ENCODE results near the gene IL10. TPM values are rescaled to one million over a fixed set of nuclear protein-coding genes. Genes with fewer than 3 reads are reported as not detected.
"Not testable (repeated sequence)": the region's sequence is repeated elsewhere in the genome, so short reads cannot be mapped to it uniquely, and the experiment has no call there.

The IL10 gene
- polyA plus RNA-seq, 1 of the 3 experiments (the other 2 are of a cell fraction), result not detected

DNA sequence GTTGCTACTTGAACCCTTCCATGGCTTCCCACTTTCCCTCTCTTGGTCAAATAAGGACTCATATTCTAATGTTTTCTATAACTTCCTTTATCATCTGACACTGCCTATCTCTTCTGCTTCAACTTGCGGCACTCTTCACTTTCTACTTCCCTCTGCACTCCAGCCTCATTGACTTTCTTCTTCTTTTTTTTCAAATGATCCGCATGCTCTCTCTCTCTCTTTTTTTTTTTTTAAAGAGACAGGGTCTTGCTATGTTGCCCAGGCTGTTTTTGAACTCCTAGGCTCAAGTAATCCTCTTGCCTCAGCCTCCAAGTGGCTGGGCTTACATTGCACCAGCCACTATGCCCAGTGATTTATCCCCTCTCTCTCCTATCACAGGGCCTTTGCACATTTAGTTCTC lies 7.3 kb upstream of the IL10 start:
- CTCF ChIA-PET, result no interaction called here

DNA sequence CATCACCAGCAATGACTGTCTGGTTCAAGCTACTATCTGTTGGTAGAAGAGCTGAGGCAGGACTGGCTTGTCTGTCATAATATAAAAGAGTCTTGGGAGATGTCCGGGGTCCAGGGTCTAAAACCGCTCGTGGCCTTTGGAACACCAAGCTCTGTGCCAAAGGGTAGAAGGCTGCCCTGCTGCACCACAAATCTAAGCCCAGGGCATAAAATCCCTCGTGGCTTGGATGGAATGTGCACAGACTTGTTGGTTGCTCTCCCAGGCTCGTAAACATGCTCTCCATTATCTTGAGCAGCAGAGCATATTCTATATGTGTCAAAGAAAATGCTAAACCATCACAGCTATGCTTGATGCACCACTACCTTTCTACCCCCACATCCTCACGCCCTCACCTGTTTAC lies 6.6 kb upstream of the IL10 start:
- H3F3A ChIP-seq (replicated peaks; ENCODE audit: insufficient read depth); POLR2A ChIA-PET; H4K20me1 ChIP-seq (ENCODE audit: insufficient read depth); H2AFZ ChIP-seq (ENCODE audit: low read depth); H3K79me2 ChIP-seq (ENCODE audit: insufficient read depth); H3K9me2 ChIP-seq; H3K36me3 ChIP-seq (replicated peaks in 1 of 2; ENCODE audit: control insufficient read depth in 1 of 2, insufficient read depth in 2 of 2, low read length in 1 of 2); H3K9me3 ChIP-seq; H3K27ac ChIP-seq (ENCODE audit: low read depth in 2 of 2, low read length in 1 of 2); H3K9ac ChIP-seq; H3K4me2 ChIP-seq; H3K4me3 ChIP-seq (ENCODE audit: low read depth in 2 of 2, low read length in 1 of 2); H3K4me1 ChIP-seq (ENCODE audit: control insufficient read depth in 1 of 2, insufficient read depth in 2 of 2, low read depth in 1 of 2, low read length in 1 of 2); DNase-seq: not testable (repeated sequence)
- CTCF ChIA-PET, result interaction anchor here (1.8 kb wide), 1 partner anchor 133 kb away, joined by 8 read pairs; no protein-coding TSS in a partner anchor
- 32% methylated on average over 6 of the region's 6 CpGs for WGBS (ENCODE audit: low lambda C conversion rate)
- H3K27me3 ChIP-seq (ENCODE audit: insufficient read depth), result peaks cover 15% of the 10 kb centered on the region; the same call in 1 of the 2 replicates

More for the DNA sequence above, 7.3 kb upstream of the IL10 start:
- DNase-seq, result no peak
- peaks cover 11% of the 10 kb centered on the region; the same call in 1 of the 2 replicates for H3K27me3 ChIP-seq (ENCODE audit: insufficient read depth)
- H4K20me1 ChIP-seq (ENCODE audit: insufficient read depth), result no peaks in the 10 kb centered on the region
- 80% methylated on average over 2 of the region's 2 CpGs for WGBS (ENCODE audit: low lambda C conversion rate)
- H3K4me1 ChIP-seq (ENCODE audit: control insufficient read depth in 1 of 2, insufficient read depth in 2 of 2, low read depth in 1 of 2, low read length in 1 of 2), result no peaks in the 10 kb centered on the region
- H3K9ac ChIP-seq, result no peak overlapping the region
- H3K9me3 ChIP-seq, result no peaks in the 10 kb centered on the region
- no peaks in the 10 kb centered on the region for H3F3A ChIP-seq (replicated peaks; ENCODE audit: insufficient read depth)
- H3K4me2 ChIP-seq, result no peak overlapping the region
- no peak overlapping the region for H3K4me3 ChIP-seq (ENCODE audit: low read depth in 2 of 2, low read length in 1 of 2)
- POLR2A ChIA-PET, result no interaction called here
- no peak overlapping the region for H3K27ac ChIP-seq (ENCODE audit: low read depth in 2 of 2, low read length in 1 of 2)
- no peaks in the 10 kb centered on the region for H3K79me2 ChIP-seq (ENCODE audit: insufficient read depth)
- no peak for TF ChIP-seq TCF12 (IDR thresholded peaks at IDR 0.05)
- no peak for TF ChIP-seq JUND (IDR thresholded peaks at IDR 0.05)
- TF ChIP-seq, protein P1, sequence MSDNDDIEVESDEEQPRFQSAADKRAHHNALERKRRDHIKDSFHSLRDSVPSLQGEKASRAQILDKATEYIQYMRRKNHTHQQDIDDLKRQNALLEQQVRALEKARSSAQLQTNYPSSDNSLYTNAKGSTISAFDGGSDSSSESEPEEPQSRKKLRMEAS (IDR thresholded peaks at IDR 0.05; ENCODE audit: low read depth), result no peak
- TF ChIP-seq NRF1 (IDR thresholded peaks at IDR 0.05; ENCODE audit: low read depth, low read length), result no peak
- no peak for TF ChIP-seq EP300 (IDR thresholded peaks at IDR 0.05; ENCODE audit: borderline replicate concordance in 1 of 2, low read depth in 1 of 2, low read length in 1 of 2)
- no peak for TF ChIP-seq GATA2 (CRISPR knock-in tag; IDR thresholded peaks at IDR 0.05)
- TF ChIP-seq NFIC (IDR thresholded peaks at IDR 0.05; ENCODE audit: borderline replicate concordance), result no peak
- TF ChIP-seq TEAD4 (IDR thresholded peaks at IDR 0.05; ENCODE audit: borderline replicate concordance, insufficient read depth), result no peak
- TF ChIP-seq, protein P2, sequence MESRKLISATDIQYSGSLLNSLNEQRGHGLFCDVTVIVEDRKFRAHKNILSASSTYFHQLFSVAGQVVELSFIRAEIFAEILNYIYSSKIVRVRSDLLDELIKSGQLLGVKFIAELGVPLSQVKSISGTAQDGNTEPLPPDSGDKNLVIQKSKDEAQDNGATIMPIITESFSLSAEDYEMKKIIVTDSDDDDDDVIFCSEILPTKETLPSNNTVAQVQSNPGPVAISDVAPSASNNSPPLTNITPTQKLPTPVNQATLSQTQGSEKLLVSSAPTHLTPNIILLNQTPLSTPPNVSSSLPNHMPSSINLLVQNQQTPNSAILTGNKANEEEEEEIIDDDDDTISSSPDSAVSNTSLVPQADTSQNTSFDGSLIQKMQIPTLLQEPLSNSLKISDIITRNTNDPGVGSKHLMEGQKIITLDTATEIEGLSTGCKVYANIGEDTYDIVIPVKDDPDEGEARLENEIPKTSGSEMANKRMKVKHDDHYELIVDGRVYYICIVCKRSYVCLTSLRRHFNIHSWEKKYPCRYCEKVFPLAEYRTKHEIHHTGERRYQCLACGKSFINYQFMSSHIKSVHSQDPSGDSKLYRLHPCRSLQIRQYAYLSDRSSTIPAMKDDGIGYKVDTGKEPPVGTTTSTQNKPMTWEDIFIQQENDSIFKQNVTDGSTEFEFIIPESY (IDR thresholded peaks at IDR 0.05; ENCODE audit: borderline replicate concordance, low read depth), result no peak
- TF ChIP-seq, protein P3, sequence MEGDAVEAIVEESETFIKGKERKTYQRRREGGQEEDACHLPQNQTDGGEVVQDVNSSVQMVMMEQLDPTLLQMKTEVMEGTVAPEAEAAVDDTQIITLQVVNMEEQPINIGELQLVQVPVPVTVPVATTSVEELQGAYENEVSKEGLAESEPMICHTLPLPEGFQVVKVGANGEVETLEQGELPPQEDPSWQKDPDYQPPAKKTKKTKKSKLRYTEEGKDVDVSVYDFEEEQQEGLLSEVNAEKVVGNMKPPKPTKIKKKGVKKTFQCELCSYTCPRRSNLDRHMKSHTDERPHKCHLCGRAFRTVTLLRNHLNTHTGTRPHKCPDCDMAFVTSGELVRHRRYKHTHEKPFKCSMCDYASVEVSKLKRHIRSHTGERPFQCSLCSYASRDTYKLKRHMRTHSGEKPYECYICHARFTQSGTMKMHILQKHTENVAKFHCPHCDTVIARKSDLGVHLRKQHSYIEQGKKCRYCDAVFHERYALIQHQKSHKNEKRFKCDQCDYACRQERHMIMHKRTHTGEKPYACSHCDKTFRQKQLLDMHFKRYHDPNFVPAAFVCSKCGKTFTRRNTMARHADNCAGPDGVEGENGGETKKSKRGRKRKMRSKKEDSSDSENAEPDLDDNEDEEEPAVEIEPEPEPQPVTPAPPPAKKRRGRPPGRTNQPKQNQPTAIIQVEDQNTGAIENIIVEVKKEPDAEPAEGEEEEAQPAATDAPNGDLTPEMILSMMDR (IDR thresholded peaks at IDR 0.05), result no peak
- TF ChIP-seq CHD2 (IDR thresholded peaks at IDR 0.05; ENCODE audit: low read length, partially characterized antibody), result no peak
- TF ChIP-seq RCOR1 (IDR thresholded peaks at IDR 0.05; ENCODE audit: low read length), result no peak
- no peak for TF ChIP-seq ELF1 (IDR thresholded peaks at IDR 0.05)
- TF ChIP-seq RFX5 (IDR thresholded peaks at IDR 0.05; ENCODE audit: low read length), result no peak
- TF ChIP-seq YY1 (IDR thresholded peaks at IDR 0.05; ENCODE audit: low read depth), result no peak
- no peak for TF ChIP-seq SMC3 (IDR thresholded peaks at IDR 0.05; ENCODE audit: low read depth, low read length)
- no peaks in the 10 kb centered on the region for H3K36me3 ChIP-seq (replicated peaks in 1 of 2; ENCODE audit: control insufficient read depth in 1 of 2, insufficient read depth in 2 of 2, low read length in 1 of 2)
- H3K9me2 ChIP-seq, result no peaks in the 10 kb centered on the region
- no peak overlapping the region for H2AFZ ChIP-seq (ENCODE audit: low read depth)
